Stomach smooth muscle (tissue), 2 donors: ENCODE measurements around the gene TOM1L1.

ENCODE experiments used
- H3K27ac ChIP-seq: one replicate; pipeline ENCODE4 v1.7.0; 2013; ENCODE audit warnings: mild to moderate bottlenecking, low read length, inconsistent platforms
- H3K27me3 ChIP-seq, 2 donors: one replicate each; pipeline ENCODE4 v1.7.0; 2013; ENCODE audit warnings: low read length in 2 of 2; ENCODE audit not compliant: insufficient read depth in 2 of 2, control insufficient read depth in 1 of 2
- H3K36me3 ChIP-seq, 2 donors: one replicate each; pipeline ENCODE4 v1.7.0; 2013; ENCODE audit warnings: low read length in 2 of 2; ENCODE audit not compliant: control insufficient read depth in 2 of 2, insufficient read depth in 2 of 2
- H3K4me1 ChIP-seq: one replicate; pipeline ENCODE4 v1.7.0; 2013; ENCODE audit warnings: low read length; ENCODE audit not compliant: control insufficient read depth, insufficient read depth
- H3K4me3 ChIP-seq, 2 donors: one replicate each; pipeline ENCODE4 v1.7.0; 2013; ENCODE audit warnings: low read length in 2 of 2
- H3K9ac ChIP-seq, 2 donors: one replicate each; pipeline ENCODE4 v1.7.0; 2013; ENCODE audit warnings: low read length in 2 of 2, mild to moderate bottlenecking in 1 of 2
- H3K9me3 ChIP-seq, 2 donors: one replicate each; pipeline ENCODE4 v1.7.0; 2013; ENCODE audit warnings: low read length in 2 of 2; ENCODE audit not compliant: control insufficient read depth in 2 of 2
- donor health status: healthy.
- donor health status: Pancreatic carcinoma.

Gene TOM1L1

DNA sequence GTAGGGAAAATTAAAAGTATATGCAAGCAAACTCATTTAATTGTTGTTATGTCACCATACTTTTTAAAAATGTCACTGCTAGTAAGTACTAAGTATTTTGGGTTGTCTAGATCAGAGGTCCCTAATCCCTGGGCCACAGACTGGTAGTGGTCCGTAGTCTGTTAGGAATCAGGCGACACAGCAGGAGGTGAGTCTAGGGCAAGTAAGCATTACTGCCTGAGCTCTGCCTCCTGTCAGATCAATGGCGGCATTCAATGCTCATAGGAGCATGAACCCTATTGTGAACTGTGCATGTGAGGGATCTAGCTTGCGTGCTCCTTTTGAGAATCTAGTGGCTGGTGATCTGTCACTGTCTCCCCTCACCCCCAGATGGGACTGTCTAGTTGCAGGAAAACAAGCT, 89.5 kb downstream of the TOM1L1 start:
- H3K9ac ChIP-seq: no peak overlapping the region

DNA sequence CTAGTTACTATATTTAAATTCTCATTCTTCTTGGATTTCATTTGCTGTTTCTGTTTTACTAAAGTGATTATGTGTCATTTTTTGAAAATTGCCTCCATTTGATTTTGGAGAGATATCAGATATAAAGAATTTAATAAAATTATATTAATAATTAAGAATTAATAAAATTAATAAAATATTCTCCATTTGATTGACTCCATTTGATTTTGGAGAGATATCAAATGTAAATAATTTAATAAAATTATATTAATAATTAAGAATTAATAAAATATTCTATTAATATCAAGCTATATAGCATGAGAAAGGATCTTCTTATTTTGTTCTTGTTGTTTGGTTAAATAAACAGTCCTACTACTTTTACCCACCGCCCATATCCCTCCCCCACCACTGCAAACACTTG, 90.9 kb downstream of the TOM1L1 start:
- Histone ChIP-seq H3K27ac (no peak overlapping the region), H3K9ac (no peak overlapping the region), H3K4me3 (no peak overlapping the region), H3K36me3 (peaks cover 0 to 3% of the 10 kb centered on the region in 2 donors), H3K4me1 (no peaks in the 10 kb centered on the region), H3K9me3 (no peaks in the 10 kb centered on the region), H3K27me3 (no peaks in the 10 kb centered on the region)

More for the DNA sequence above, 89.5 kb downstream of the TOM1L1 start:
- H3K36me3 ChIP-seq: peaks cover 0 to 3% of the 10 kb centered on the region in 2 donors
- no peaks in the 10 kb centered on the region for H3K4me1 ChIP-seq
- H3K27ac ChIP-seq: no peak overlapping the region
- no peak overlapping the region for H3K4me3 ChIP-seq
- H3K9me3 ChIP-seq: no peaks in the 10 kb centered on the region
- no peaks in the 10 kb centered on the region for H3K27me3 ChIP-seq

DNA sequence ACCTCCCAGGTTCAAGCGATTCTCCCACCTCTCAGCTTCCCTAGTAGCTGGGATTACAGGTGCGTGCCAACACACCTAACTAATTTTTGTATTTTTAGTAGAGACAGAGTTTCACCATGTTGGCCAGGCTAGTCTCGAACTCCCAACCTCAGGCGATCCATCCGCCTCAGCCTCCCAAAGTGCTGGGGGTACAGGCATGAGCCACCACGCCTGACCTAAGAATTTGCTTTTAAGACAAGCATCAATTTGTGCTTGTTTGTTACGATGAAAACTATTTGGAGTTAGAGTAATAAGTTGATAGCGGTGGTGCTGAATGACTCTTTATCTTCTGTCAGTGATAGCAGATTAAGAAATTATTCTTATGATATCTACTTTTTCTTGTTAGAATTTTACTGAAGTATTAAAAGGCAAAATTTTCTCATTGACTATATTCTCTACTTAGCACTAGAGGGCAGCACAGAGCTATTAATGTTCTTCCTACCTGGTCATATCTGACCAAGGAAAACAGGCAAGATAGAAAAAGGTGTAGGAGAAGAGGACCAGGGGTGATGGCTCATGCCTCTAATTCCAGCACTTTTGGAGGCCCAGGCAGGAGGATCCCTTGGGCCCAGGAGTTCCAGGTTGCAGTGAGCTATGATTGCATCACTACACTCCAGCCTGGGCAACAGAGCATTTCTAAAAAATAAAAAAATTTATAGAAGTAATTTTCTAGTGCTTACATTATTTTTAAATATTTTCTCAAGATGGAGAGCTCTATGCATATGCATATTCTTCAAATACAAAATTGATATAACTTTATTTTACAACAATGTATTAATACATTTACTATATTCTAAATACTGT, 92.4 kb downstream of the TOM1L1 start:
- no peak overlapping the region for H3K9ac ChIP-seq
- no peaks in the 10 kb centered on the region for H3K27me3 ChIP-seq
- no peaks in the 10 kb centered on the region for H3K9me3 ChIP-seq
- no peaks in the 10 kb centered on the region for H3K4me1 ChIP-seq
- H3K27ac ChIP-seq: no peak overlapping the region
- H3K4me3 ChIP-seq: no peak overlapping the region
- H3K36me3 ChIP-seq: peaks cover 0 to 3% of the 10 kb centered on the region in 2 donors

DNA sequence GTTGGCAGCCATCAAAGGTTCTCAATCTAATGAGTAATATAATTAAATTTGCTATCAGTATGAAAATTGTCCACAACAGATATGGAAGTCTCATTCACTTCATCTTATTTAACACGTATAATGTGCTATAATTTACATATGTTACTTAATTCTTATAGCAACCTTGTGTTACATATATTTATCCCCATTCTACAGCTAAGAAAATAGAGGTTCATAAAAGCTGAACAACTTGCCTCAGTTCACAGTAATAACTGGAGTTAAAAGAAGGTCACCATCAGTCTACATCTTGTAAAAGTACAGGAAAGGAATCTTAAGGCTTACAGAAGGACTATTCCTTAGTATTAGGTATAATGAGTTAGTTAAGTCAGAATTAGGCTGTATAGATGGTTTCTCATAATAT, 95.8 kb downstream of the TOM1L1 start:
- no peaks in the 10 kb centered on the region for H3K4me1 ChIP-seq
- no peak overlapping the region for H3K9ac ChIP-seq
- no peak overlapping the region for H3K27ac ChIP-seq
- no peaks in the 10 kb centered on the region for H3K27me3 ChIP-seq
- peaks cover 0 to 3% of the 10 kb centered on the region in 2 donors for H3K36me3 ChIP-seq
- H3K9me3 ChIP-seq: no peaks in the 10 kb centered on the region
- no peak overlapping the region for H3K4me3 ChIP-seq

DNA sequence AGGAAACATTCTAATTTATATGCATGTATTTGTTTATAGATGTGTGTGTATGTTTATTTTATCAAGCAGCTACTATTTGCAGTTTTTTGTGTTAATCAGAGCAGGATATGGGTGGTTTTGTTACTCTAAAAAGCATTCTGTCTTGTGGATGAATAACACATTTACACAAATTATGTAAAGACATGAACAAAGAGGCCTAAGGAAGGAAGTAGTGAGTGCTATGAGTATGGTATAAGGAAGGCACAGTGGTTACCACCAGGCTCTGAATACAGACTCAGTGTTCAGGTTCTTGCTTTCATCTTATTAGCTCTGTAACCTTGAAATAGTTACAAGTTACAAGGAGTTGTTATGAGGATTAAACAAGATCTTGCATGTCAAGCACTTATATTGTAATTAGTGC, 101.8 kb downstream of the TOM1L1 start:
- no peak overlapping the region for H3K4me3 ChIP-seq
- no peaks in the 10 kb centered on the region for H3K27me3 ChIP-seq
- no peak overlapping the region for H3K9ac ChIP-seq
- H3K9me3 ChIP-seq: no peaks in the 10 kb centered on the region
- H3K4me1 ChIP-seq: no peaks in the 10 kb centered on the region
- H3K36me3 ChIP-seq: no peaks in the 10 kb centered on the region
- no peak overlapping the region for H3K27ac ChIP-seq

DNA sequence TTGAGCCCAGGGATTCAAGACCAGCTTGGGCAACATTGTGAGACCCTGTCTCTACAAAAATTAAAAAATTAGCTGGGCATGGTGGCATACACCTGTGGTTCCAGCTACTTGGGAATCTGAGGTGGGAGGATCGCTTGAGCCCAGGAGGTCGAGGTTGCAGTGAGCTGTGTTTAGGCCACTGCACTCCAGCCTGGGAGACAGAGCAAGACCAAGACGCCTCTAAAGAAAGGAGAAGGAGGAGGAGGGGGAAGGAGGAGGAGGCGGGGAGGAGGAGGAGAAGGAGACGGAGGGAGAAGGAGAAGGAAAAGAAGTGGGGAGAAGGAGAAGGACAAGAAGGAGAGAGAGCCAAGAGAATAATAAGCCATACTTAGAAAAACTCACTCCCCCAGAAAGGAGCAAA, 103.8 kb downstream of the TOM1L1 start:
- Histone ChIP-seq H3K9ac (no peak overlapping the region), H3K36me3 (peaks cover 0 to 7% of the 10 kb centered on the region in 2 donors), H3K4me3 (no peak overlapping the region), H3K27me3 (no peaks in the 10 kb centered on the region), H3K4me1 (no peaks in the 10 kb centered on the region), H3K27ac (no peak overlapping the region), H3K9me3 (no peaks in the 10 kb centered on the region)

DNA sequence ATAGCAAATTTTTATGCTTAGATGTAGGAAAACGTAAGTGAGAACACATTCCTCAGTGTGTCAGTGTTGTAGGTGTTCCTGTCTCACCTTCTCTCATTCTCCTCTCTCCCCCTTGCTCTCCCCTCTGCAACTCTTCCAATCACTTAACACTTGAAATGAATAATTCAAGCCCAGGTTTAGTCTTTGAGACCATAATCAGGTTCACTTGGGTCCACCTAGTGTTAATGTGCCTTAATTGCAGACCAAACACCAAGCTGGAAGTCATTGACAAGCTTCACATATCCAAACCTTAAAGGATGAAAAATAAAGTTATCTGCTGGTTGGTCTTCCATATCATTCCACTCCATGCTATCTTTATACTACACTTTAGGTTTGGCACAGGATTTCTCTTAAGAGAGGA, 104.9 kb downstream of the TOM1L1 start:
- Histone ChIP-seq H3K27ac (no peak overlapping the region), H3K36me3 (peaks cover 0 to 7% of the 10 kb centered on the region in 2 donors), H3K4me3 (no peak overlapping the region), H3K9me3 (no peaks in the 10 kb centered on the region), H3K4me1 (no peaks in the 10 kb centered on the region), H3K27me3 (no peaks in the 10 kb centered on the region), H3K9ac (no peak overlapping the region)
